Gastrocnemius medialis (tissue), 4 donors: ENCODE results near the gene FAM199X. TPM values are rescaled to one million over a fixed set of nuclear protein-coding genes. Genes with fewer than 3 reads are reported as not detected.
"Not testable (repeated sequence)": the region's sequence is repeated elsewhere in the genome, so short reads cannot be mapped to it uniquely, and the experiment has no call there.

Source experiments
- ATAC-seq, 2 donors: fragments of 150-250 bp; one replicate each; pipeline ENCODE4 v1.9.1; 2016
- DNase-seq, 2 donors: peaks; one replicate each; pipeline ENCODE4 v3.0.0-alpha.2; 2019
- H3K27ac ChIP-seq, 4 donors: fragments of 200-600 bp; sonication (generic); 1 replicate in 1 of 4; 2 replicates in 3 of 4; pipeline ENCODE4 v1.5.1; 2016 to 2018; ENCODE audit warnings: mild to moderate bottlenecking in 2 of 4, moderate library complexity in 1 of 4
- H3K27me3 ChIP-seq, 3 donors: fragments of 200-600 bp; sonication (generic) in 2 of 3; 1 replicate in 1 of 3; 2 replicates in 2 of 3; pipeline versions ENCODE4 v1.5.1 to v1.6.0; 2016 to 2019; ENCODE audit warnings: mild to moderate bottlenecking in 1 of 3, moderate library complexity in 1 of 3
- H3K36me3 ChIP-seq, 2 donors: fragments of 200-600 bp; sonication (generic) in 1 of 2; one replicate each; pipeline ENCODE4 v1.5.1; 2017 to 2018
- H3K4me1 ChIP-seq, 2 donors: fragments of 200-600 bp; sonication (generic) in 1 of 2; one replicate each; pipeline ENCODE4 v1.5.1; 2016 to 2017; ENCODE audit warnings: mild to moderate bottlenecking in 2 of 2
- H3K4me3 ChIP-seq, 4 donors: fragments of 200-600 bp; sonication (generic) in 3 of 4; 1 replicate in 1 of 4; 2 replicates in 3 of 4; pipeline ENCODE4 v1.5.1; 2016 to 2019; ENCODE audit warnings: mild to moderate bottlenecking in 2 of 4
- H3K9me3 ChIP-seq, 3 donors: fragments of 200-600 bp; sonication (generic) in 2 of 3; 1 replicate in 1 of 3; 2 replicates in 2 of 3; pipeline ENCODE4 v1.5.1; 2016 to 2019
- CTCF ChIP-seq, 5 experiments: fragments of 450-650 bp in 3 of 5; fragments of 200-600 bp in 2 of 5; sonication (generic) in 2 of 5; IDR thresholded peaks in 4 of 5; conservative IDR thresholded peaks in 1 of 5; 1 replicate in 4 of 5; 2 replicates in 1 of 5; pipeline ENCODE4 v1.5.1; 2016 to 2019; ENCODE audit warnings: antibody characterized with exemption in 5 of 5, mild to moderate bottlenecking in 3 of 5, moderate library complexity in 3 of 5
- POLR2A ChIP-seq, 2 donors: fragments of 450-650 bp; IDR thresholded peaks; one replicate each; pipeline ENCODE4 v1.6.1; 2017; ENCODE audit warnings: antibody characterized with exemption in 2 of 2, mild to moderate bottlenecking in 2 of 2, moderate library complexity in 2 of 2
- in situ Hi-C, 4 donors: fragments of 200-750 bp; cut with MboI; loops; one replicate each; pipeline versions ENCODE4 v1.15.0 to v1.8.0; 2017; ENCODE audit warnings: low sequenced_read_pairs in 4 of 4
- intact Hi-C: fragments of 100-400 bp; cut with DNase I; formaldehyde crosslinking; loops from one replicate; pipeline ENCODE4 v1.15.1; 2023; ENCODE audit warnings: low total_unique reads
- total RNA-seq, 4 donors: library from RNA; depleted of rRNA; stranded (reverse); fragments of >200 nt; gene quantifications; one replicate each; pipeline versions ENCODE4 v1.1.0 to v1.2.3, GENCODE V29; 2016

The FAM199X gene
- total RNA-seq, 4 donors from 2014 or later = 13.4 to 23.4 (median 17.8) TPM

- Histone ChIP-seq H3K27ac (no peak overlapping the region), H3K4me1 (no peaks in the 10 kb centered on the region), H3K27me3 (no peaks in the 10 kb centered on the region), H3K36me3 (peaks cover 0 to 7% of the 10 kb centered on the region in 2 donors), H3K9me3 (no peaks in the 10 kb centered on the region), H3K4me3 (no peak overlapping the region)
- TF ChIP-seq CTCF (IDR thresholded peaks at IDR 0.05 in 4 of 5, conservative IDR thresholded peaks at IDR 0.05 in 1 of 5) (no peak), POLR2A (IDR thresholded peaks at IDR 0.05) (no peak)
- ATAC-seq (no peak), DNase-seq (no peak)
- intact Hi-C loops = no loop called here
- in situ Hi-C loops = no loop called here
Observed at GRCh38 chrX:104193485-104193884, 27.2 kb downstream of the FAM199X start.

GRCh38 chrX:104195013-104195412 lies 28.8 kb downstream of the FAM199X start:
- in situ Hi-C loops = no loop called here
- Histone ChIP-seq H3K4me1 (no peaks in the 10 kb centered on the region), H3K9me3 (no peaks in the 10 kb centered on the region), H3K4me3 (no peak overlapping the region), H3K36me3 (peaks cover 0 to under 1% of the 10 kb centered on the region in 2 donors), H3K27ac (no peak overlapping the region), H3K27me3 (no peaks in the 10 kb centered on the region)
- no peak for TF ChIP-seq POLR2A (IDR thresholded peaks at IDR 0.05)
- no peak for TF ChIP-seq CTCF (IDR thresholded peaks at IDR 0.05 in 4 of 5, conservative IDR thresholded peaks at IDR 0.05 in 1 of 5)
- ATAC-seq (no peak), DNase-seq (no peak)
- intact Hi-C loops = loop anchor here (5.0 kb wide), 1 partner anchor 77 kb away; no protein-coding TSS in a partner anchor

- no peak for ATAC-seq
- H3K9me3 ChIP-seq = no peaks in the 10 kb centered on the region
- no peaks in the 10 kb centered on the region for H3K36me3 ChIP-seq
- H3K4me3 ChIP-seq = no peak overlapping the region
- intact Hi-C loops (loop anchor here (5.0 kb wide), 1 partner anchor 77 kb away; no protein-coding TSS in a partner anchor), in situ Hi-C loops (no loop called here)
- H3K27me3 ChIP-seq = no peaks in the 10 kb centered on the region
- H3K27ac ChIP-seq = no peak overlapping the region
- no peak for DNase-seq
- TF ChIP-seq CTCF (IDR thresholded peaks at IDR 0.05 in 4 of 5, conservative IDR thresholded peaks at IDR 0.05 in 1 of 5) (peak; percentile 23 to 75 (median 34)), POLR2A (IDR thresholded peaks at IDR 0.05) (no peak)
- no peaks in the 10 kb centered on the region for H3K4me1 ChIP-seq
Observed at GRCh38 chrX:104195489-104196084, 29.3 kb downstream of the FAM199X start.

GRCh38 chrX:104205548-104205947 lies 39.3 kb downstream of the FAM199X start:
- Histone ChIP-seq H3K4me1 (no peaks in the 10 kb centered on the region), H3K27ac (no peak overlapping the region), H3K4me3 (no peak overlapping the region), H3K9me3 (no peaks in the 10 kb centered on the region), H3K36me3 (no peaks in the 10 kb centered on the region), H3K27me3 (no peaks in the 10 kb centered on the region)
- no peak for TF ChIP-seq CTCF (IDR thresholded peaks at IDR 0.05 in 4 of 5, conservative IDR thresholded peaks at IDR 0.05 in 1 of 5)
- no peak for TF ChIP-seq POLR2A (IDR thresholded peaks at IDR 0.05)
- no peak for DNase-seq
- no peak for ATAC-seq
- intact Hi-C loops (no loop called here), in situ Hi-C loops (no loop called here)

GRCh38 chrX:104211187-104211586 lies 44.9 kb downstream of the FAM199X start:
- Histone ChIP-seq H3K27me3 (peaks cover 0 to 4% (median 0%) of the 10 kb centered on the region in 3 donors), H3K4me1 (no peaks in the 10 kb centered on the region), H3K27ac (no peak overlapping the region), H3K9me3 (no peaks in the 10 kb centered on the region), H3K36me3 (no peaks in the 10 kb centered on the region), H3K4me3 (no peak overlapping the region)
- in situ Hi-C loops = no loop called here
- intact Hi-C loops = no loop called here
- DNase-seq (no peak), ATAC-seq (no peak)
- TF ChIP-seq CTCF (IDR thresholded peaks at IDR 0.05 in 4 of 5, conservative IDR thresholded peaks at IDR 0.05 in 1 of 5) (no peak), POLR2A (IDR thresholded peaks at IDR 0.05) (no peak)

- H3K4me1 ChIP-seq, intact Hi-C loops, H3K27ac ChIP-seq, ATAC-seq, DNase-seq, H3K9me3 ChIP-seq, H3K4me3 ChIP-seq, H3K27me3 ChIP-seq, H3K36me3 ChIP-seq, in situ Hi-C loops: not testable (repeated sequence)
Observed at GRCh38 chrX:104230060-104230459, 63.8 kb downstream of the FAM199X start.
